K562 treated with DMSO at 1 percent for 24 hours (cell line): Measurements from ENCODE around the gene CFAP57. TPM values are rescaled to one million over a fixed set of nuclear protein-coding genes. Genes with fewer than 3 reads are reported as not detected.

Experiments
- total RNA-seq: library from RNA; unstranded; fragments of 300-600 nt; gene quantifications from 2 replicates; pipeline ENCODE4 v1.2.3, GENCODE V29; 2022; ENCODE audit warnings: low read depth; ENCODE audit not compliant: insufficient read depth

CFAP57 gene
- not detected in 2 replicates for total RNA-seq

DNA sequence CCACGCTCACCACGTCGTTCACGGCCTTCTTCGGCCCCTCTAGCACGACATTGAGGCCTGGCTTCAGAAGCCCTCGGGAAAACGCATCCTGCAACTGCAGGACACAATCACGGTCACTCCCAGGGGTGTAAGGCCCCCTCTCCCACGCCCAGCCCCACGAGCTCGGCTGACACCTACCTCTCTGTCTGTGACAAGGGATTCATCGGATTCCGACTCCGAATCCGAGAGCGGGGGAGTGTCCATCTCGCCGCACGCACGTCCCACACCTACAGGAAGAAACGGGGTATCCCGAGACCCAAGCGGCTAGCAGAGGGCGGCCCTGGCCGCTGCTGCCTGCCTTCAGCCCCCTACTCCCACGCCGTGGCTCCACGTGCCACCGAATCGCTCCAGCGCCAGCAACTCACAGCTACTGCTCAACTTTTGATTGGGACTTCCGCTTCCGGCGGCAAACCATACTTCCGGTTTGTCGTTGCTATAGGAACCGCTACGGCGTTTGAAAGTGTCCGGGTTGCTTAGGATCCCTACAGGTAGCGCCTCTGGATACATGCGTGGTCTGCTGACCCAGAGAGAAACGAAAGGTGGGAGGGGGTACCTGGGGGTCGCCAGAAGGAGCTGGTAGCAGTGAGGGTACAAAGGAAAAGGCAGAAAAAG is at the start of gene CFAP57, which contains the start of gene EBNA1BP2:
CFAP57 (plus strand) TSS at position 455 of the 651 bp plus-strand sequence. CDS start 424 bp downstream, outside the sequence.
EBNA1BP2 (minus strand) TSS at position 415 of the 651 bp plus-strand sequence; CDS start at position 243, 172 bp downstream.

GRCh38 chr1:43269627-43270375 is 97.7 kb downstream of the CFAP57 start, which contains the start of gene TMEM125:
TMEM125 (plus strand) TSS chr1:43269983; CDS start chr1:43272723, 2,740 bp downstream.

GRCh38 chr1:43285269-43285990 is 113.3 kb downstream of the CFAP57 start, which contains the start of gene C1orf210:
C1orf210 (minus strand) TSS chr1:43285581; CDS start chr1:43283270, 2,311 bp downstream.

GRCh38 chr1:43300378-43301094 is 128.4 kb downstream of the CFAP57 start, which contains the start of gene TIE1:
TIE1 (plus strand) TSS chr1:43300982; CDS start chr1:43301072, 90 bp downstream.

Other genes starting within 250 kb of the CFAP57 start
- 27.2 and 37.1 TPM in 2 replicates for gene SLC2A1, start 213.5 kb upstream of the CFAP57 start, total RNA-seq
- gene EBNA1BP2, start within 50 bp of the CFAP57 start, total RNA-seq, result 88.4 and 95.7 TPM in 2 replicates
- gene TMEM125, start 97.7 kb downstream of the CFAP57 start, total RNA-seq, result 0.81 and 1.4 TPM in 2 replicates
- gene C1orf210, start 113.3 kb downstream of the CFAP57 start, total RNA-seq, result not detected in 2 replicates
- gene TIE1, start 128.7 kb downstream of the CFAP57 start, total RNA-seq, result not detected in 2 replicates
- not detected in 2 replicates for gene MPL, start 165.5 kb downstream of the CFAP57 start, total RNA-seq
- 186 and 203 TPM in 2 replicates for gene CDC20, start 186.7 kb downstream of the CFAP57 start, total RNA-seq
- 127 and 138 TPM in 2 replicates for gene ELOVL1, start 195.7 kb downstream of the CFAP57 start, total RNA-seq
- gene MED8, start 217.5 kb downstream of the CFAP57 start, total RNA-seq, result 56.1 and 63.0 TPM in 2 replicates
- gene SZT2, start 217.6 kb downstream of the CFAP57 start, total RNA-seq, result 23.4 and 29.5 TPM in 2 replicates